GM10847 (cell line): ENCODE data around the gene DCK.

Experiments
- POLR2A ChIP-seq: IDR thresholded peaks from 2 replicates; pipeline ENCODE4 v1.6.1; 2011; ENCODE audit not compliant: insufficient read length; ENCODE audit errors: extremely low read depth

Gene DCK

GRCh38 chr4:70992391-70992881 is 1.0 kb upstream of the DCK start:
- TF ChIP-seq POLR2A, result no peak

- TF ChIP-seq POLR2A, result no peak
These were observed 569 bp downstream of the DCK start for GRCh38 chr4:70994069-70994366.

GRCh38 chr4:70994387-70995099 is 1.1 kb downstream of the DCK start:
- TF ChIP-seq POLR2A, result no peak

GRCh38 chr4:70996018-70996360 is 2.5 kb downstream of the DCK start:
- TF ChIP-seq POLR2A, result no peak

- TF ChIP-seq POLR2A, result no peak
These were observed 3.6 kb downstream of the DCK start for GRCh38 chr4:70997036-70997435.

GRCh38 chr4:70997546-70997945 is 4.1 kb downstream of the DCK start:
- no peak for TF ChIP-seq POLR2A

- no peak for TF ChIP-seq POLR2A
These were observed 10.9 kb downstream of the DCK start for GRCh38 chr4:71004281-71004851.

- no peak for TF ChIP-seq POLR2A
These were observed 12.9 kb downstream of the DCK start for GRCh38 chr4:71006203-71006907.

- TF ChIP-seq POLR2A, result no peak
These were observed 14.7 kb downstream of the DCK start for GRCh38 chr4:71008196-71008595.

- TF ChIP-seq POLR2A, result no peak
These were observed 15.6 kb downstream of the DCK start for GRCh38 chr4:71009086-71009485.

- TF ChIP-seq POLR2A, result no peak
These were observed 16.6 kb downstream of the DCK start for GRCh38 chr4:71009890-71010588.

GRCh38 chr4:71011451-71011850 is 18.0 kb downstream of the DCK start:
- TF ChIP-seq POLR2A, result no peak

GRCh38 chr4:71020611-71021010 is 27.2 kb downstream of the DCK start:
- no peak for TF ChIP-seq POLR2A

- TF ChIP-seq POLR2A, result no peak
These were observed 32.2 kb downstream of the DCK start for GRCh38 chr4:71025654-71026053.

GRCh38 chr4:71026086-71026485 is 32.6 kb downstream of the DCK start:
- no peak for TF ChIP-seq POLR2A

GRCh38 chr4:71027611-71028010 is 34.2 kb downstream of the DCK start:
- TF ChIP-seq POLR2A, result no peak
